GM10248 (cell line): ENCODE results near the gene DCPS.
"Not testable (repeated sequence)": the region's sequence is repeated elsewhere in the genome, so short reads cannot be mapped to it uniquely, and the experiment has no call there.

Experiments
- CTCF ChIA-PET: fragments of 300-600 bp; sonication (Branson Sonifier 250); formaldehyde crosslinking; extraction: SDS; loops from one replicate; lab custom pipeline; 2021; ENCODE audit warnings: antibody characterized with exemption; lab: Yijun Ruan, JAX
- POLR2A ChIA-PET: fragments of 350-650 bp; sonication (Branson Sonifier 250); formaldehyde crosslinking; extraction: SDS; loops from one replicate; lab custom pipeline; 2020; ENCODE audit warnings: antibody characterized with exemption; lab: Yijun Ruan, JAX
- DNase-seq: peaks from one replicate; pipeline ENCODE4 v3.0.0; 2012; ENCODE audit errors: extremely low spot score
- CTCF ChIP-seq: IDR thresholded peaks from 2 replicates; pipeline ENCODE4 v1.5.1; 2012; ENCODE audit warnings: mild to moderate bottlenecking, low read depth; ENCODE audit errors: extremely low read depth, missing control alignments, control extremely low read depth

The DCPS gene

GRCh38 chr11:126341760-126342161 lies 37.9 kb downstream of the DCPS start:
- CTCF ChIA-PET: no interaction called here
- DNase-seq: no peak
- POLR2A ChIA-PET: no interaction called here
- no peak for TF ChIP-seq CTCF

- CTCF ChIA-PET: no interaction called here
Measured at GRCh38 chr11:126343051-126343450, 39.2 kb downstream of the DCPS start.

GRCh38 chr11:126344141-126345080 lies 40.6 kb downstream of the DCPS start:
- DNase-seq: no peak
- ChIA-PET CTCF (no interaction called here), POLR2A (no interaction called here)
- TF ChIP-seq CTCF: no peak

More at GRCh38 chr11:126343051-126343450, 39.2 kb downstream of the DCPS start:
- no peak for DNase-seq
- POLR2A ChIA-PET: no interaction called here
- no peak for TF ChIP-seq CTCF

- CTCF ChIA-PET: no interaction called here
- POLR2A ChIA-PET: no interaction called here
Measured at GRCh38 chr11:126345283-126345682, 41.4 kb downstream of the DCPS start.

GRCh38 chr11:126345759-126346585 lies 42.1 kb downstream of the DCPS start:
- no peak for TF ChIP-seq CTCF
- POLR2A ChIA-PET: no interaction called here
- no peak for DNase-seq
- CTCF ChIA-PET: no interaction called here

More at GRCh38 chr11:126345283-126345682, 41.4 kb downstream of the DCPS start:
- DNase-seq: no peak
- no peak for TF ChIP-seq CTCF

- DNase-seq: no peak
- CTCF ChIA-PET: no interaction called here
- POLR2A ChIA-PET: no interaction called here
- no peak for TF ChIP-seq CTCF
Measured at GRCh38 chr11:126346586-126346940, 42.7 kb downstream of the DCPS start.

GRCh38 chr11:126346946-126347345 lies 43.1 kb downstream of the DCPS start:
- DNase-seq, POLR2A ChIA-PET, CTCF ChIA-PET: not testable (repeated sequence)
